Tibial nerve (tissue), 3 donors: ENCODE results near the gene ADAM19.

Source experiments
- POLR2A ChIP-seq, 2 donors: fragments of 450-650 bp; IDR thresholded peaks; one replicate each; pipeline ENCODE4 v1.6.1; 2017; ENCODE audit warnings: antibody characterized with exemption in 2 of 2, mild to moderate bottlenecking in 2 of 2, moderate library complexity in 2 of 2
- TF ChIP-seq, protein P1 (sequence below), 5 experiments: fragments of 200-600 bp in 3 of 5; fragments of 450-650 bp in 2 of 5; sonication (generic) in 3 of 5; IDR thresholded peaks; one replicate each; pipeline ENCODE4 v1.5.1; 2016 to 2019; ENCODE audit warnings: antibody characterized with exemption in 5 of 5, mild to moderate bottlenecking in 3 of 5, moderate library complexity in 2 of 5

DNA sequence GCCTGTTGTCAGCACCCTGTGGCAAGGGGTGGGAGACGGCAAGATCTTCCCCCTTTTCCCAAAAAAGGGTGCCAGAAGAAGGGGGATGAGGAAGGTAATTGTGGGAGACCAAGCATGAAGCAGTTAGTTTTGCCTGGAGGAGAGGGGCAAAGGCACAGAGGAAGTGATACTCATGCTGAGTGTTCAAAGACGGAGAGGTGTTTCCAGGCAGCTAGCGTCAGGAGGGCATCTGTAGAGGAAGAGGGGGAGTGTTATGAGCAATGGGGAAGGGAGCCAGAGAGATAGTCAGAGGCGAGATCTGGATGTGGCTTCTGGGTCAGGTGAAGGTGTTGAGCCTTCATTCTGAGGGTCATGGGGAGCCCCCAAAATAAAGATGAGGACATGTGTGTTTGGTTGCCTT, 26.9 kb upstream of the ADAM19 start:
- TF ChIP-seq, protein P1, sequence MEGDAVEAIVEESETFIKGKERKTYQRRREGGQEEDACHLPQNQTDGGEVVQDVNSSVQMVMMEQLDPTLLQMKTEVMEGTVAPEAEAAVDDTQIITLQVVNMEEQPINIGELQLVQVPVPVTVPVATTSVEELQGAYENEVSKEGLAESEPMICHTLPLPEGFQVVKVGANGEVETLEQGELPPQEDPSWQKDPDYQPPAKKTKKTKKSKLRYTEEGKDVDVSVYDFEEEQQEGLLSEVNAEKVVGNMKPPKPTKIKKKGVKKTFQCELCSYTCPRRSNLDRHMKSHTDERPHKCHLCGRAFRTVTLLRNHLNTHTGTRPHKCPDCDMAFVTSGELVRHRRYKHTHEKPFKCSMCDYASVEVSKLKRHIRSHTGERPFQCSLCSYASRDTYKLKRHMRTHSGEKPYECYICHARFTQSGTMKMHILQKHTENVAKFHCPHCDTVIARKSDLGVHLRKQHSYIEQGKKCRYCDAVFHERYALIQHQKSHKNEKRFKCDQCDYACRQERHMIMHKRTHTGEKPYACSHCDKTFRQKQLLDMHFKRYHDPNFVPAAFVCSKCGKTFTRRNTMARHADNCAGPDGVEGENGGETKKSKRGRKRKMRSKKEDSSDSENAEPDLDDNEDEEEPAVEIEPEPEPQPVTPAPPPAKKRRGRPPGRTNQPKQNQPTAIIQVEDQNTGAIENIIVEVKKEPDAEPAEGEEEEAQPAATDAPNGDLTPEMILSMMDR (IDR thresholded peaks at IDR 0.05): no peak
- no peak for TF ChIP-seq POLR2A (IDR thresholded peaks at IDR 0.05)
